Stimulated activated CD4-positive, alpha-beta T cell treated with anti-CD3 and anti-CD28 coated beads, Interleukin-12 subunit alpha, Interleukin-12 subunit beta, amount 100 ng/mL, for 48 hours (primary cell): ENCODE data around the gene ACP5.
"Not testable (repeated sequence)": the region's sequence is repeated elsewhere in the genome, so short reads cannot be mapped to it uniquely, and the experiment has no call there.

Experiments
- DNase-seq, 3 donors: peaks; one replicate each; pipeline ENCODE4 v3.0.0-alpha.2; 2020; ENCODE audit warnings: low read depth in 2 of 3, low spot score in 1 of 3

The ACP5 gene

GRCh38 chr19:11577451-11578257 is at the start of gene ACP5:
TSS of gene ACP5 (minus strand) at chr19:11577645. CDS start at chr19:11577317, 328 bp downstream.
- DNase-seq, result no peak

DNA sequence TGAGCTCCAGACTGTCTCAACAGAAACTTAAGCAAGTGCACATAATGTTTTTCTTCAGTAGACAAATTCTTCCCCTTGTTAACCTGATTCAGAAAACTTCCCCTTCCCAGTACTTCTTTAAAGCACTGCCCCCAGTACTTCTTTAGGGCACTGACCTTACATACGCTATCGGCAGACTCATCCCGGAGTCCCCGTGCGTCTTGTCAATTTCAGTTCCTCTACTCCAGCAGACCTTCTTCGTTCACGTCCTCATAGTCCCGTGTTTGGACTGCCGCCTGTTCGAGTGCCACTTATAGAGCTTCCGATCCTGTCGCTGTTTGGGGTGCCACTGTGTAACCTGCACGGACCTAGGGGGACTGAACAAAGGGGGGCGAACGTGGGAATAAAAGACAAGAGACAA is 48.8 kb upstream of the ACP5 start:
- no peak for DNase-seq

DNA sequence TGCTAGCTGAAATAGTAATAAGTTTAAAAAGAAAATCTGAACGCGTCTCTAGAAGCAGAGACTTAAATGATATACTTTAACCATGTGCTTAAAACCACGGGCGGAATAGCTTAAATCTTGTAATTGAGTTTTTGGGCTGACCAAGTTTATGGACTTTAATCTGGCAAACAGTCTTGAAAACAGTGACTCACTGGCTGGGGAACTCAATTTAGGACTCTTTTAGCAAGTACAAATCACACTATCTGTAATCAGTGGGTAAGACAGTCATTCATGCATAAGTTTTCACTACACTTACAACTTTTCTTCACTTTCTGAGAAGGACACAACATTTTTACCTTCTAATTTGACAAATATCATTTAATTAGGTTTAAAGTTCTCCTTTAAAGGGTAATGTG is 46.6 kb upstream of the ACP5 start:
- DNase-seq, result no peak

- not testable (repeated sequence) for DNase-seq
These were observed 45.0 kb upstream of the ACP5 start for GRCh38 chr19:11622401-11622800.

DNA sequence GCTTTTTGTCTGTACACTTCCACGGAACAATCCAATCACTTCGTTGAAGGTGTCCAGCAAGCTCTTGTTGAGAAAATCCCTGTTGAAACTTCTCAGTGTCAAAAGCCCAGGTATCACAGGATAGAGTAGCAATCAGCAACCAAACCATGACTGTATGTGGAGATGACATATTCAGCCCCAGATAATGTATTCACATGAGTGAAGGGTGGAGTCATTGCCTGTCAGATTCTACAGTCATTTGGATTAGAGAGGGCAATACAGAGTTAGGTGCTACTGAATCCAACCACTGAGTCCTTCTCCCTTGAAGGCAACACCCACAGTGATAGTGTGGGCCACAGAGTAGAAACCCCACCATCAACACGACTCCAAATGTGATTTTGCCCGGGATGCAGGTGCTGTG is 43.1 kb upstream of the ACP5 start:
- DNase-seq, result no peak

GRCh38 chr19:11617180-11618062 is 40.0 kb upstream of the ACP5 start:
- no peak for DNase-seq

DNA sequence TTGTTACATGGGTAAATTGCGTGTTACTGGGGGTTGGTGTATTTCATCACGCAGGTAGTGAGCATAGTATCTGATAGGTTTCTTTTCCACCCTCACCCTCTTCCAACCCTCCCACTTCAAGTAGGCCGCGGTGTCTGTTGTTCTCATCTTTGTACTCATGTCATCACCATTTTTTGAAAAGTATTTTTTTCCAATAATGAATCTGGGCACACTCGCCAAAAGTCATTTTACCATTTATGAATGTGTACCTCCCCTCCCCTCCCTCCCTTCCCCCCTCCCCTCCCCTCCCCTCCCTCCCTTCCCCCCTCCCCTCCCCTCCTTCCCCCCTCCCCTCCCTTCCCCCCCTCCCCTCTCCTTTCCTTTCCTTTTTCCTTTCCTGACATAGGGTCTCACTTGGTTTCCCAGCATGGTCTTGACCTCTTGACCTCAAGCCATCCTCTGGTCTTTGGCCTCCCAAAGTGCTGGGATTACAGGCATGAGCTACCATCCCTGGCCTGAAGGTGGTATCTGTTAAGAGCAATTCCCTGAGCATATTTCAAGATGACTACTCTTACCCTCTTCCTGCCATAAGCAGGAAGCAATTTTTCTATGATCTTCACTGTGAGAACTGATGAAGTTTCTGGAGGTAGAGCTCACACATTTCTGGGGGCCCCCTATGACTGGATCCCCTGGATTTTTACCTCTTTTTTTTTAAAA is 35.5 kb upstream of the ACP5 start:
- DNase-seq, result no peak

DNA sequence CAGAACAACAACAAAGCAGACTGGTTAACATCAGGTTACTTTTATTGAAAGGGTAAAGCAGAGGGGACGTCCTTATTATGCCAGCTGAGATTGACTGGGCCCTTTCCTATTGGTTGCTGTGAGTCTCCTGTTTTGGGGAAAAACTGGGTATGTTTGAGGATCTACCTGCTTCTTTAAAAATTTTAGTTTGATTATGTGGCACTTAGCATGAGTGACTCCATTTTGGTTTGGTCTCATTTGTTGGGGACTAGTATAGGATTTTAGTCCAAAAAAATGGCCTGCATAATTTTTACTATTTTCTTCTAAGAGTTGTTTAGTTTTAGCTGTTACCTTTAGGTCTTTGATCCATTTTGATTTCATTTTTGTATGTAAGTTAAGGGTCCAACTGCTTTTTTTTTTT is 34.3 kb upstream of the ACP5 start:
- DNase-seq, result no peak

GRCh38 chr19:11606484-11606883 is 29.0 kb upstream of the ACP5 start:
- no peak for DNase-seq

DNA sequence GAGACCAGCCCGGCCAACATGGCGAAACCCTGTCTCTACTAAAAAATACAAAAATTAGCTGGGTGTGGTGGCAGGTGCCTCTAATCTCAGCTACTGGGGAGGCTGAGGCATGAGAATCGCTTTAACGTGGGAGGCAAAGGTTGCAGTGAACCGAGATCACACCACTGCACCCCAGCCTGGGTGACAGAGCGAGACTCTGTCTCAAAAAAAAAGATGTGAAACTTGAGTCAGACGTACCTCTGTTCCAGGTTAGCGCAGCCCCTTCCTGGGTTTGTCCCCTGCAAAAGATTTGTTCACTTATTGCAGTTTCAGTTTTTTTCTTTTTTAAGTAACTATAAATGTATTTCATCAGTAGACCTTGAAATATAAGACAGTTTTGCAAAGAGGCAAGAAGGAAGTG is 22.3 kb upstream of the ACP5 start:
- DNase-seq, result not testable (repeated sequence)

DNA sequence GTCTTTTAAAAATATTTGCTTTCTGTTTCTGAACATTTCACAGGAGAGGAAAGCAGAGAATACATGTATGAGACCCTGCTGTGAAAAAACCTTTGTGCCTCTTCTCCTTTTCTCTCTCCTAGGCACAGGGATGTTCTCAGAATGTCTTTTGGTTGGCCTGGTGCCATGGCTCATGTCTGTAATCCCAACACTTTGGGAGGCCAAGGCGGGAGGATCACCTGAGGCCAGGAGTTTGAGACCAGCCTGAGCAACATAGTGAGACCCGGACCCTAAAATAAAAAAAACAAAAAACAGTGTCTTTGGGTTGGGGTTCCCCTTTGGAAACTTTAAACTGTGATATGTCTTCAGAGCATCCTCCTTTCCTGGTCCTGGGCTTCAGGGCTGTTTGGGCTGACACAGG is 21.3 kb upstream of the ACP5 start:
- DNase-seq, result no peak

DNA sequence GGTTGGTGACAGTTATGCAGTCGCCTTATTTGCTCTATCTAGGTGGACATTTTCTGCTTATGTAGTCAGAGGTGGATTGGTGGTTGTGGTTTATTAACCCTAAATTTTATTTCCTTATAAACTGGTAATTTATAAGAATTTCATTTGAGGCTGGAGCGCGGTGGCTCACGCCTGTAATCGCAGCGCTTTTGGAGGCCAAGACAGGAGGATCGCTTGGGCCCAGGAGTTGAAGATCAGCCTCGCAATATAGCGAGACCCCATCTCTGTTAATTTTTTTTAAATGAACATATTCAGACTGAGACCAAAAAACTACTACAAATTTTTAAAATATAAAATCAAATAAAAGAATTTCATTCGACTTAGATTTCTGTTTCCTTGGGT is 20.6 kb upstream of the ACP5 start:
- DNase-seq, result no peak

- peak; percentile 97 to 98 (median 97) for DNase-seq
These were observed 20.0 kb upstream of the ACP5 start, which contains the start of gene ZNF627 for GRCh38 chr19:11597202-11598102. TSS of gene ZNF627 (plus strand) at chr19:11597483. CDS start at chr19:11597628, 145 bp downstream.

- DNase-seq, result no peak
These were observed 18.7 kb upstream of the ACP5 start for GRCh38 chr19:11596156-11596555.

- DNase-seq, result no peak
These were observed 16.6 kb upstream of the ACP5 start for GRCh38 chr19:11594084-11594483.

DNA sequence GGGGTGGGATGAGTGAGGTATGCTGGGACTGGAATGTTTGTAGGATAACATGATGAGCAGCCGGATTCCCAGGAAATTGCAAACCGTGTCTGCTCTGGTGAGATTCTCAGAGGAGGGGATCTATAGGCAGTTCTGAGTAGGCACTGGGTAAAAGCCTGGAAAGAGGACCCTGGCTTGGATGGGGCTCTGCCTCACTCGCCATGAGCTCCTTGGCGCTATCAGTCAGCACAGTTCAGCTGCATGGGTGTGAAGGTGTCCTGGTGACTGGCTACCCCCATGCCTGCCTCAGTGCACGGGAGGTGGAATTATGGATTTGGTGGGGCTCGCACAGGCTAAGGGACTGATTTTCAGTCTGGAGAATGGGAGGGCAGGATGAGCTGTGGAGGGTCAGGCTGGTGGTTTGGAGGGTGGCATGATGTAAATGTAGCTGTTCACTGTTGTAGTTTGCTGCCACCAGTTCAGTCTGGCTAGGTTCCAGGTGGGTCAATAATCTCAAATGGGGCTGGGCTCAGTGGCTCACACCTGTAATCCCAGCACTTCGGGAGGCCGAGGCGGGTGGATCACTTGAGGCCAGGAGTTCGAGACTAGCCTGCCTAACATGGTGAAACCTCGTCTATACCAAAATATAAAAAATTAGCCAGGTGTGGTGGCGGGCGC is 10.7 kb upstream of the ACP5 start:
- DNase-seq, result no peak

DNA sequence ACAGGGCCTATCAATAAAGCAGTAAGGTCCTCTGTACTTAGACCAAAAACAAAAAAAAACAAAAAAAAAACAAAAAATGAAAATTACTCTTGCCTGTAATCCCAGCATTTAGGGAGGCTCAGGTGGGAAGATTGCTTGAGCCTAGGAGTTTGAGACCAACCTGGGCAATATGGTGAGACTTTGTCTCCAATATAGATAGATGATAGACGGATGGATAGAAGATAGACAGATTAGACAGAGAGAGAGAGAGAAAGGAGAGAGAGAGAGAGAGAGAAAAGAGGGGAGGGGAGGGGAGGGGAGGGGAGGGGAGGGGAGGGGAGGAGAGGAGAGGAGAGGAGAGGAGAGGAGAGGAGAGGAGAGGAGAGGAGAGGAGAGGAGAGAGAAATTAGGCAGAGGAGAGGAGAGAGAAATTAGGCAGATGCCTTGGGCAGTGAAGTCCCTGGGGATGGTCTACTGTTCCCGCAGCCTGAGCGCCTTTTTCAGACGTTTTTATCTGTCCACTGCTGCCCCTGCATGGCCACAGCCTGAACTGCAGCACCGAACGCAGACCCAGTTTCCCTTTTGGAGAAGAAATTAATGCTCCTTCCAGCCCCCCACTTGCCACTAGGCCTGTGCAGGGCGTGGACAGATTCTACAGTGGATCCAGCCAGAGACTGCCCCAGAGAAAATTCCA is 10.0 kb upstream of the ACP5 start:
- peak; percentile 66 to 88 (median 69) for DNase-seq

GRCh38 chr19:11586331-11586730 is 8.9 kb upstream of the ACP5 start:
- DNase-seq, result no peak

GRCh38 chr19:11581740-11582139 is 4.3 kb upstream of the ACP5 start:
- peak in 1 of 3 donors; percentile 39 for DNase-seq
